ENCODE data around the gene ARL5C. TPM values are rescaled to one million over a fixed set of nuclear protein-coding genes. Genes with fewer than 3 reads are reported as not detected.

ARL5C gene
- polyA plus RNA-seq, 1 donor (not counting 4 experiments of a cell fraction or from before 2014, with no cell fraction given): not detected

- no peak overlapping the region for H3K4me3 ChIP-seq (ENCODE audit: control insufficient read depth in 2 of 3, extremely low read depth in 1 of 3, insufficient read depth in 2 of 3, low read depth in 1 of 3, low read length in 3 of 3)
- no peaks in the 10 kb centered on the region for H4K20me1 ChIP-seq (ENCODE audit: control insufficient read depth, extremely low read depth, insufficient read depth, low read length)
- H3K27me3 ChIP-seq (ENCODE audit: control insufficient read depth, extremely low read depth, insufficient read depth, low read length): peaks cover 12% of the 10 kb centered on the region
- no peaks in the 10 kb centered on the region for H3K79me2 ChIP-seq (ENCODE audit: control insufficient read depth, insufficient read depth, low read length)
- no peaks in the 10 kb centered on the region for H3K9me1 ChIP-seq (ENCODE audit: control insufficient read depth, extremely low read depth, insufficient read depth, low read length)
- H3K27ac ChIP-seq (ENCODE audit: control insufficient read depth, insufficient read depth, low read length): no peak overlapping the region
- no peak for TF ChIP-seq EZH2 (IDR thresholded peaks at IDR 0.05; ENCODE audit: low read length)
- TF ChIP-seq, protein P1, sequence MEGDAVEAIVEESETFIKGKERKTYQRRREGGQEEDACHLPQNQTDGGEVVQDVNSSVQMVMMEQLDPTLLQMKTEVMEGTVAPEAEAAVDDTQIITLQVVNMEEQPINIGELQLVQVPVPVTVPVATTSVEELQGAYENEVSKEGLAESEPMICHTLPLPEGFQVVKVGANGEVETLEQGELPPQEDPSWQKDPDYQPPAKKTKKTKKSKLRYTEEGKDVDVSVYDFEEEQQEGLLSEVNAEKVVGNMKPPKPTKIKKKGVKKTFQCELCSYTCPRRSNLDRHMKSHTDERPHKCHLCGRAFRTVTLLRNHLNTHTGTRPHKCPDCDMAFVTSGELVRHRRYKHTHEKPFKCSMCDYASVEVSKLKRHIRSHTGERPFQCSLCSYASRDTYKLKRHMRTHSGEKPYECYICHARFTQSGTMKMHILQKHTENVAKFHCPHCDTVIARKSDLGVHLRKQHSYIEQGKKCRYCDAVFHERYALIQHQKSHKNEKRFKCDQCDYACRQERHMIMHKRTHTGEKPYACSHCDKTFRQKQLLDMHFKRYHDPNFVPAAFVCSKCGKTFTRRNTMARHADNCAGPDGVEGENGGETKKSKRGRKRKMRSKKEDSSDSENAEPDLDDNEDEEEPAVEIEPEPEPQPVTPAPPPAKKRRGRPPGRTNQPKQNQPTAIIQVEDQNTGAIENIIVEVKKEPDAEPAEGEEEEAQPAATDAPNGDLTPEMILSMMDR (optimal IDR thresholded peaks at IDR 0.05 in 1 of 3, IDR thresholded peaks at IDR 0.05 in 1 of 3, conservative IDR thresholded peaks at IDR 0.05 in 1 of 3; ENCODE audit: extremely low read depth in 1 of 3, insufficient read depth in 2 of 3, low read length in 3 of 3): no peak
- no peak overlapping the region for H3K4me2 ChIP-seq (ENCODE audit: control insufficient read depth, extremely low read depth, insufficient read depth, low read depth, low read length)
- H3K36me3 ChIP-seq (ENCODE audit: control insufficient read depth in 2 of 2, extremely low read depth in 1 of 2, insufficient read depth in 2 of 2, low read length in 2 of 2): no peaks in the 10 kb centered on the region
- H2AFZ ChIP-seq (ENCODE audit: control insufficient read depth, low read length): no peak overlapping the region
- DNase-seq (ENCODE audit: low read depth, low spot score) (no peak), FAIRE-seq (no peak)
- no peaks in the 10 kb centered on the region for H3K9me3 ChIP-seq (ENCODE audit: control insufficient read depth, low read depth, low read length)
- dilution Hi-C loops (cut with MboI; ENCODE audit: extremely low pct_ligation_motif_present, low sequenced_read_pairs): no loop called here
- H3K9ac ChIP-seq (ENCODE audit: control insufficient read depth, extremely low read depth, insufficient read depth, low read length): no peak overlapping the region
- peaks cover 8% of the 10 kb centered on the region for H3K4me1 ChIP-seq (ENCODE audit: control insufficient read depth, extremely low read depth, insufficient read depth, low read length)
Measured at GRCh38 chr17:39161962-39162361, 4.0 kb downstream of the ARL5C start.

- TF ChIP-seq, protein P1 (optimal IDR thresholded peaks at IDR 0.05 in 1 of 3, IDR thresholded peaks at IDR 0.05 in 1 of 3, conservative IDR thresholded peaks at IDR 0.05 in 1 of 3; ENCODE audit: extremely low read depth in 1 of 3, insufficient read depth in 2 of 3, low read length in 3 of 3): no peak
- no peak for TF ChIP-seq EZH2 (IDR thresholded peaks at IDR 0.05; ENCODE audit: low read length)
- no peak overlapping the region for H2AFZ ChIP-seq (ENCODE audit: control insufficient read depth, low read length)
- DNase-seq (ENCODE audit: low read depth, low spot score): no peak
- H3K4me3 ChIP-seq (ENCODE audit: control insufficient read depth in 2 of 3, extremely low read depth in 1 of 3, insufficient read depth in 2 of 3, low read depth in 1 of 3, low read length in 3 of 3): no peak overlapping the region
- H3K4me2 ChIP-seq (ENCODE audit: control insufficient read depth, extremely low read depth, insufficient read depth, low read depth, low read length): no peak overlapping the region
- no peaks in the 10 kb centered on the region for H3K79me2 ChIP-seq (ENCODE audit: control insufficient read depth, insufficient read depth, low read length)
- no peak for FAIRE-seq
- H3K4me1 ChIP-seq (ENCODE audit: control insufficient read depth, extremely low read depth, insufficient read depth, low read length): peaks cover 2% of the 10 kb centered on the region
- H3K9ac ChIP-seq (ENCODE audit: control insufficient read depth, extremely low read depth, insufficient read depth, low read length): no peak overlapping the region
- H3K9me3 ChIP-seq (ENCODE audit: control insufficient read depth, low read depth, low read length): no peaks in the 10 kb centered on the region
- no peaks in the 10 kb centered on the region for H4K20me1 ChIP-seq (ENCODE audit: control insufficient read depth, extremely low read depth, insufficient read depth, low read length)
- dilution Hi-C loops (cut with MboI; ENCODE audit: extremely low pct_ligation_motif_present, low sequenced_read_pairs): no loop called here
- no peak overlapping the region for H3K27ac ChIP-seq (ENCODE audit: control insufficient read depth, insufficient read depth, low read length)
- H3K9me1 ChIP-seq (ENCODE audit: control insufficient read depth, extremely low read depth, insufficient read depth, low read length): no peaks in the 10 kb centered on the region
- H3K27me3 ChIP-seq (ENCODE audit: control insufficient read depth, extremely low read depth, insufficient read depth, low read length): peaks cover 5% of the 10 kb centered on the region
- no peaks in the 10 kb centered on the region for H3K36me3 ChIP-seq (ENCODE audit: control insufficient read depth in 2 of 2, extremely low read depth in 1 of 2, insufficient read depth in 2 of 2, low read length in 2 of 2)
Measured at GRCh38 chr17:39158623-39159022, 7.3 kb downstream of the ARL5C start.
